ENCODE data around the gene FADS2. TPM values are rescaled to one million over a fixed set of nuclear protein-coding genes. Genes with fewer than 3 reads are reported as not detected.

The FADS2 gene
- total and polyA plus RNA-seq, 9 of the 15 experiments (the other 6 are each of a cell fraction or from before 2014, with no cell fraction given): 2.9 to 42.8 (median 16.2) TPM

GRCh38 chr11:61817471-61818202, 10.5 kb upstream of the FADS2 start (continued):
- TF ChIP-seq, protein P1, sequence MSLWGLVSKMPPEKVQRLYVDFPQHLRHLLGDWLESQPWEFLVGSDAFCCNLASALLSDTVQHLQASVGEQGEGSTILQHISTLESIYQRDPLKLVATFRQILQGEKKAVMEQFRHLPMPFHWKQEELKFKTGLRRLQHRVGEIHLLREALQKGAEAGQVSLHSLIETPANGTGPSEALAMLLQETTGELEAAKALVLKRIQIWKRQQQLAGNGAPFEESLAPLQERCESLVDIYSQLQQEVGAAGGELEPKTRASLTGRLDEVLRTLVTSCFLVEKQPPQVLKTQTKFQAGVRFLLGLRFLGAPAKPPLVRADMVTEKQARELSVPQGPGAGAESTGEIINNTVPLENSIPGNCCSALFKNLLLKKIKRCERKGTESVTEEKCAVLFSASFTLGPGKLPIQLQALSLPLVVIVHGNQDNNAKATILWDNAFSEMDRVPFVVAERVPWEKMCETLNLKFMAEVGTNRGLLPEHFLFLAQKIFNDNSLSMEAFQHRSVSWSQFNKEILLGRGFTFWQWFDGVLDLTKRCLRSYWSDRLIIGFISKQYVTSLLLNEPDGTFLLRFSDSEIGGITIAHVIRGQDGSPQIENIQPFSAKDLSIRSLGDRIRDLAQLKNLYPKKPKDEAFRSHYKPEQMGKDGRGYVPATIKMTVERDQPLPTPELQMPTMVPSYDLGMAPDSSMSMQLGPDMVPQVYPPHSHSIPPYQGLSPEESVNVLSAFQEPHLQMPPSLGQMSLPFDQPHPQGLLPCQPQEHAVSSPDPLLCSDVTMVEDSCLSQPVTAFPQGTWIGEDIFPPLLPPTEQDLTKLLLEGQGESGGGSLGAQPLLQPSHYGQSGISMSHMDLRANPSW (CRISPR knock-in tag; IDR thresholded peaks at IDR 0.05): no peak
- TF ChIP-seq GTF2A2 (tag; IDR thresholded peaks at IDR 0.05) (no peak), ZBTB1 (CRISPR knock-in tag; IDR thresholded peaks at IDR 0.05; ENCODE audit: borderline replicate concordance, low read depth) (no peak), ZNF174 (CRISPR knock-in tag; IDR thresholded peaks at IDR 0.05) (no peak), ZNF780A (CRISPR knock-in tag; IDR thresholded peaks at IDR 0.05) (no peak)

DNA sequence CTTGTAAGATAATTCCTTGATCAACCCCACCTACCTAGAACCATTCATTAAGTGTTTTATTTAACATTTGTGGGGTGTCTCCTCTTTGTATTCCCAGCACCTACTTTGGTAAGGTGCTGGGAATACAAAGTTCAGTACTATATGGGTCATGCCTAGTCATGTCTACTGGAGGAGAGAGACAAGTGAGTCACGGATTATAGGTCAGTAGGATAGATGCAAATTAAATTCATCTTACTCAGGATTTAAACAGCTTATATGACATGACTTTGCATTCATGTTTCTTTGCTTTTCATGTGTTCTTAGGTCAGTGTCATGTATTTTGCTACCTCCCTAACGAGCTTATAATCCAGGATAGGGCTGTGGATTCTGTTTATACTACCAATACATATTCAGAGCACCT, 7.9 kb upstream of the FADS2 start:
- Histone ChIP-seq H3K4me2 (ENCODE audit: insufficient read depth, low read length) (no peak overlapping the region; the same call in 1 of the 2 replicates), H3K27ac (ENCODE audit: extremely low read depth, low read depth, low read length) (peak overlapping the region; percentile 46; the same call in 1 of the 3 replicates), H3K9me1 (ENCODE audit: control insufficient read depth, insufficient read depth, low read length) (no peaks in the 10 kb centered on the region), H4K20me1 (replicated peaks; ENCODE audit: control insufficient read depth, insufficient read depth, low read length) (no peaks in the 10 kb centered on the region), H3K36me3 (ENCODE audit: control insufficient read depth, insufficient read depth, low read length) (peaks cover 11% of the 10 kb centered on the region), H3K27me3 (ENCODE audit: control insufficient read depth in 2 of 2, insufficient read depth in 2 of 2, low read length in 2 of 2) (no peaks in the 10 kb centered on the region; a peak in 1 of 5 replicates), H3K9ac (ENCODE audit: insufficient read depth in 1 of 2, low read depth in 2 of 2, low read length in 2 of 2) (no peak overlapping the region), H2AFZ (ENCODE audit: low read depth, low read length) (no peak overlapping the region), H3K4me3 (no peak overlapping the region), H3K9me3 (replicated peaks; ENCODE audit: control insufficient read depth, insufficient read depth, low read depth, low read length) (no peaks in the 10 kb centered on the region), H3K4me1 (replicated peaks in 1 of 2; ENCODE audit: control insufficient read depth in 2 of 2, insufficient read depth in 2 of 2, low read length in 2 of 2) (peaks cover 18 to 25% of the 10 kb centered on the region in 2 experiments; a peak in 4 of 5 replicates), H3K79me2 (ENCODE audit: control insufficient read depth, insufficient read depth, low read length) (peaks cover 33% of the 10 kb centered on the region)
- intact Hi-C loops (cut with micrococcal nuclease) (no loop called here), in situ Hi-C loops (cut with MboI) (no loop called here)
- POLR2A ChIA-PET: interaction anchor here (0.7 to 1.5 kb wide), 7 partner anchors 11 to 43 kb away, joined by 3 to 5 read pairs (median 4); no protein-coding TSS in a partner anchor
- FAIRE-seq (peak; percentile 19), DNase-seq (ENCODE audit: extremely low read depth in 1 of 4, low spot score in 3 of 4) (no peak), ATAC-seq (no peak)
- CTCF ChIA-PET (ENCODE audit: low intra/inter-chr PET ratio): no interaction called here
- BruUV-seq (replicated peaks): no TSS peak
- WGBS (ENCODE audit: insufficient coverage, low coverage, missing lambda C conversion rate): 58% methylated on average over 2 of the region's 2 CpGs
- no peak for TF ChIP-seq RAD21 (CRISPR knock-in tag; conservative IDR thresholded peaks at IDR 0.05 in 1 of 2, IDR thresholded peaks at IDR 0.05 in 1 of 2)
- TF ChIP-seq AFF1 (IDR thresholded peaks at IDR 0.05; ENCODE audit: low read depth in 1 of 2, partially characterized antibody in 2 of 2): no peak
- no peak for TF ChIP-seq MTA1 (IDR thresholded peaks at IDR 0.05; ENCODE audit: borderline replicate concordance)
- peak; percentile 59 for TF ChIP-seq MAFG (tag; conservative IDR thresholded peaks at IDR 0.05)
- TF ChIP-seq C11orf30 (IDR thresholded peaks at IDR 0.05; ENCODE audit: low read depth): peak; percentile 60
